Testis (tissue), 2 donors: ENCODE data around the gene PACS1.
"Not testable (repeated sequence)": the region's sequence is repeated elsewhere in the genome, so short reads cannot be mapped to it uniquely, and the experiment has no call there.

Experiments used
- POLR2A ChIP-seq: fragments of 450-650 bp; IDR thresholded peaks from one replicate; pipeline ENCODE4 v1.6.1; 2017; ENCODE audit warnings: antibody characterized with exemption, mild to moderate bottlenecking, moderate library complexity
- TF ChIP-seq, protein P1 (sequence below), 3 experiments: fragments of 450-650 bp in 2 of 3; fragments of 200-600 bp in 1 of 3; sonication (generic) in 1 of 3; IDR thresholded peaks; one replicate each; pipeline ENCODE4 v1.5.1; 2016 to 2019; ENCODE audit warnings: antibody characterized with exemption in 3 of 3, mild to moderate bottlenecking in 2 of 3, moderate library complexity in 1 of 3

DNA sequence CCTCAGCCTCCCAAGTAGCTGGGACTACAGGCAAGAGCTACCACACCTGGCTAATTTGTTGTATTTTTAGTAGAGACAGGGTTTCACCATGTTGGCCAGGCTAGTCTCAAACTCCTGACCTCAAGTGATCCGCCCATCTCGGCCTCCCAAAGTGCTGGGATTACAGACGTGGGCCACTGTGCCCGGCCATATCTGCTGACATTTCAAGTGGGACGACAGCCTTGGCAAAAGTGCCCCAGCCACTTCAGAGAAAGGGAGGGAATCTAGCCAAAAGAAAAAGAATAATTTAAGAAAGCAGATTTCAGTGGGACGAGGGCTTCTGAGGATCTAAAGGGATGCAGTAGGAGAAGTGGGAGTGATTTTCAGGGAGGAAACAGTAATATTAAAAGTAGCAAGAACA is 183.0 kb downstream of the PACS1 start:
- TF ChIP-seq, protein P1, sequence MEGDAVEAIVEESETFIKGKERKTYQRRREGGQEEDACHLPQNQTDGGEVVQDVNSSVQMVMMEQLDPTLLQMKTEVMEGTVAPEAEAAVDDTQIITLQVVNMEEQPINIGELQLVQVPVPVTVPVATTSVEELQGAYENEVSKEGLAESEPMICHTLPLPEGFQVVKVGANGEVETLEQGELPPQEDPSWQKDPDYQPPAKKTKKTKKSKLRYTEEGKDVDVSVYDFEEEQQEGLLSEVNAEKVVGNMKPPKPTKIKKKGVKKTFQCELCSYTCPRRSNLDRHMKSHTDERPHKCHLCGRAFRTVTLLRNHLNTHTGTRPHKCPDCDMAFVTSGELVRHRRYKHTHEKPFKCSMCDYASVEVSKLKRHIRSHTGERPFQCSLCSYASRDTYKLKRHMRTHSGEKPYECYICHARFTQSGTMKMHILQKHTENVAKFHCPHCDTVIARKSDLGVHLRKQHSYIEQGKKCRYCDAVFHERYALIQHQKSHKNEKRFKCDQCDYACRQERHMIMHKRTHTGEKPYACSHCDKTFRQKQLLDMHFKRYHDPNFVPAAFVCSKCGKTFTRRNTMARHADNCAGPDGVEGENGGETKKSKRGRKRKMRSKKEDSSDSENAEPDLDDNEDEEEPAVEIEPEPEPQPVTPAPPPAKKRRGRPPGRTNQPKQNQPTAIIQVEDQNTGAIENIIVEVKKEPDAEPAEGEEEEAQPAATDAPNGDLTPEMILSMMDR (IDR thresholded peaks at IDR 0.05), result not testable (repeated sequence)
- not testable (repeated sequence) for TF ChIP-seq POLR2A
